Keratinocyte (primary cell): Measurements from ENCODE around the gene RIC3. TPM values are rescaled to one million over a fixed set of nuclear protein-coding genes. Genes with fewer than 3 reads are reported as not detected.

Experiments
- DNase-seq: peaks from one replicate; pipeline ENCODE4 v3.0.0-alpha.2; 2011; ENCODE audit warnings: low read depth, missing footprints, low spot score
- FAIRE-seq: peaks from 2 replicates; lab custom pipeline; 2011; peaks lifted over from hg19 to GRCh38; lab: Jason Lieb, UNC
- H2AFZ ChIP-seq: 2 replicates; pipeline ENCODE4 v1.6.0; 2012; ENCODE audit warnings: low read length, control low read depth, inconsistent platforms; ENCODE audit not compliant: control insufficient read depth
- H3K27ac ChIP-seq: 2 replicates; pipeline ENCODE4 v1.5.1; 2011; ENCODE audit warnings: low read length; ENCODE audit not compliant: control insufficient read depth, insufficient read depth
- H3K27me3 ChIP-seq: 3 replicates; pipeline ENCODE4 v1.6.0; 2011; ENCODE audit warnings: low read length; ENCODE audit not compliant: control insufficient read depth, insufficient read depth; ENCODE audit errors: extremely low read depth
- H3K36me3 ChIP-seq, 2 experiments: 2 replicates in 1 of 2; 3 replicates in 1 of 2; pipeline ENCODE4 v1.5.1; 2011; ENCODE audit warnings: low read length in 2 of 2, mild to moderate bottlenecking in 1 of 2; ENCODE audit not compliant: control insufficient read depth in 2 of 2, insufficient read depth in 2 of 2; ENCODE audit errors: extremely low read depth in 1 of 2
- H3K4me1 ChIP-seq: 3 replicates; pipeline ENCODE4 v1.5.1; 2011; ENCODE audit warnings: low read length; ENCODE audit not compliant: control insufficient read depth, insufficient read depth; ENCODE audit errors: extremely low read depth
- H3K4me2 ChIP-seq: 3 replicates; pipeline ENCODE4 v1.6.0; 2011; ENCODE audit warnings: low read depth, low read length; ENCODE audit not compliant: control insufficient read depth, insufficient read depth; ENCODE audit errors: extremely low read depth
- H3K4me3 ChIP-seq, 3 experiments: fragments of 200-600 bp in 1 of 3; sonication (generic) in 1 of 3; 2 replicates in 2 of 3; 3 replicates in 1 of 3; pipeline ENCODE4 v1.5.1; 2011 to 2016; ENCODE audit warnings: low read length in 3 of 3, mild to moderate bottlenecking in 3 of 3, control low read depth in 2 of 3, inconsistent platforms in 1 of 3, low read depth in 1 of 3, mixed read lengths in 1 of 3, mixed run types in 1 of 3, moderate library complexity in 1 of 3; ENCODE audit not compliant: control insufficient read depth in 2 of 3, insufficient read depth in 2 of 3; ENCODE audit errors: extremely low read depth in 1 of 3
- H3K79me2 ChIP-seq: 2 replicates; pipeline ENCODE4 v1.6.0; 2012; ENCODE audit warnings: low read length; ENCODE audit not compliant: control insufficient read depth, insufficient read depth
- H3K9ac ChIP-seq: 3 replicates; pipeline ENCODE4 v1.6.0; 2011; ENCODE audit warnings: low read length; ENCODE audit not compliant: control insufficient read depth, insufficient read depth; ENCODE audit errors: extremely low read depth
- H3K9me1 ChIP-seq: 3 replicates; pipeline ENCODE4 v1.6.0; 2011; ENCODE audit warnings: low read length; ENCODE audit not compliant: control insufficient read depth, insufficient read depth; ENCODE audit errors: extremely low read depth
- H3K9me3 ChIP-seq: 2 replicates; pipeline ENCODE4 v1.5.1; 2012; ENCODE audit warnings: low read depth, low read length; ENCODE audit not compliant: control insufficient read depth
- H4K20me1 ChIP-seq: 3 replicates; pipeline ENCODE4 v1.6.0; 2011; ENCODE audit warnings: low read length; ENCODE audit not compliant: control insufficient read depth, insufficient read depth; ENCODE audit errors: extremely low read depth
- CTCF ChIP-seq, 3 experiments: IDR thresholded peaks in 1 of 3; conservative IDR thresholded peaks in 1 of 3; optimal IDR thresholded peaks in 1 of 3; 2 replicates in 2 of 3; 3 replicates in 1 of 3; pipeline versions ENCODE3 to v1.5.1; 2011; ENCODE audit warnings: low read length in 3 of 3, mild to moderate bottlenecking in 3 of 3, moderate library complexity in 2 of 3, control low read depth in 1 of 3, inconsistent platforms in 1 of 3; ENCODE audit not compliant: insufficient read depth in 2 of 3; ENCODE audit errors: extremely low read depth in 1 of 3
- EZH2 ChIP-seq: IDR thresholded peaks from one replicate; pipeline ENCODE4 v1.6.1; 2012; ENCODE audit warnings: inconsistent platforms, mild to moderate bottlenecking, low read length, moderate library complexity
- dilution Hi-C: fragments of 300-500 bp; cut with MboI; formaldehyde crosslinking; loops from one replicate; pipeline ENCODE4 v1.7.0; 2020; ENCODE audit warnings: low sequenced_read_pairs; ENCODE audit not compliant: extremely low pct_ligation_motif_present
- polyA plus RNA-seq, 5 experiments: library from polyadenylated mRNA; depleted of rRNA in 3 of 5; stranded (reverse) in 3 of 5; stranded (forward) in 1 of 5; unstranded in 1 of 5; fragments of >200 nt; gene quantifications; 1 replicate in 1 of 5; 2 replicates in 3 of 5; 3 replicates in 1 of 5; pipeline versions ENCODE4 v1.2.1 to v1.2.3, GENCODE V29; 2011 to 2012; ENCODE audit warnings: missing spikeins in 2 of 5, low read depth in 1 of 5, low replicate concordance in 1 of 5

Gene RIC3
- polyA plus RNA-seq, 1 donor (not counting 4 experiments of a cell fraction or from before 2014, with no cell fraction given), result 2.5 TPM

- H3K27me3 ChIP-seq, result no peaks in the 10 kb centered on the region
- no peak for FAIRE-seq
Measured at GRCh38 chr11:8122173-8122764, 46.6 kb downstream of the RIC3 start.

DNA sequence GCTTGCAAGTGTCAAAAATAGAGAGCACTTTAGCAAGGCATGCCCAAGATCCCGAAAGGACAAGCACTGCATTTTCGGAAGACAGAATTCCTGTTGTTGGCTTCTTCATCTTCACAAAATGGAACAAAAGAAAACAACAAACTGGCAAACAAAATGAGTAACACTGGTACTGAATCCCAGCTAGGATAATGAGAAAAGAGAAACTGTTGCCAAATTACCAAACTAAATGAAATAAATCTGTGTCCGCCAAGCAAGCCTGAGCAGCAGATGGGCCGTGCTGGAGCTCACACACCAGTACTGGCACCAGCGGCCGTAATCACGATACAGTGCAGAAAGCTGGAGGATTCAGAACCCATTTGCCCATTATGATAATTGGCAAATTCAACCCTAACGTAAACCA is 57.2 kb downstream of the RIC3 start:
- DNase-seq, result no peak
- H3K9me3 ChIP-seq, result no peaks in the 10 kb centered on the region
- no peaks in the 10 kb centered on the region for H3K36me3 ChIP-seq
- no peak overlapping the region for H3K4me2 ChIP-seq
- H3K27me3 ChIP-seq, result no peaks in the 10 kb centered on the region
- dilution Hi-C loops, result no loop called here
- H3K27ac ChIP-seq, result no peak overlapping the region
- H3K4me1 ChIP-seq, result no peaks in the 10 kb centered on the region
- no peak overlapping the region for H3K9ac ChIP-seq
- no peak for FAIRE-seq
- H4K20me1 ChIP-seq, result no peaks in the 10 kb centered on the region
- H3K4me3 ChIP-seq, result no peak overlapping the region
- H3K79me2 ChIP-seq, result no peaks in the 10 kb centered on the region
- TF ChIP-seq EZH2 (no peak), CTCF (optimal IDR thresholded peaks at IDR 0.05 in 1 of 3, IDR thresholded peaks at IDR 0.05 in 1 of 3, conservative IDR thresholded peaks at IDR 0.05 in 1 of 3; ENCODE audit: extremely low read depth in 1 of 3, insufficient read depth in 2 of 3, low read length in 3 of 3) (no peak)
- H3K9me1 ChIP-seq, result no peaks in the 10 kb centered on the region
- H2AFZ ChIP-seq, result no peak overlapping the region

More at GRCh38 chr11:8122173-8122764, 46.6 kb downstream of the RIC3 start:
- Histone ChIP-seq H3K9me3 (no peaks in the 10 kb centered on the region), H3K27ac (no peak overlapping the region), H3K4me1 (no peaks in the 10 kb centered on the region), H3K9ac (no peak overlapping the region), H4K20me1 (no peaks in the 10 kb centered on the region), H3K79me2 (no peaks in the 10 kb centered on the region), H3K36me3 (no peaks in the 10 kb centered on the region), H3K4me3 (no peak overlapping the region), H3K9me1 (no peaks in the 10 kb centered on the region), H2AFZ (no peak overlapping the region), H3K4me2 (no peak overlapping the region)
- dilution Hi-C loops, result no loop called here
- no peak for TF ChIP-seq EZH2
- no peak for TF ChIP-seq CTCF (optimal IDR thresholded peaks at IDR 0.05 in 1 of 3, IDR thresholded peaks at IDR 0.05 in 1 of 3, conservative IDR thresholded peaks at IDR 0.05 in 1 of 3; ENCODE audit: extremely low read depth in 1 of 3, insufficient read depth in 2 of 3, low read length in 3 of 3)
- DNase-seq, result no peak
